T-helper 2 cell (primary cell): ENCODE results near the gene MAT2B.

Experiments
- DNase-seq, 5 experiments: peaks; one replicate each; pipeline versions ENCODE4 v3.0.0 to v3.0.0-alpha.2; 2012 to 2022

The MAT2B gene

DNA sequence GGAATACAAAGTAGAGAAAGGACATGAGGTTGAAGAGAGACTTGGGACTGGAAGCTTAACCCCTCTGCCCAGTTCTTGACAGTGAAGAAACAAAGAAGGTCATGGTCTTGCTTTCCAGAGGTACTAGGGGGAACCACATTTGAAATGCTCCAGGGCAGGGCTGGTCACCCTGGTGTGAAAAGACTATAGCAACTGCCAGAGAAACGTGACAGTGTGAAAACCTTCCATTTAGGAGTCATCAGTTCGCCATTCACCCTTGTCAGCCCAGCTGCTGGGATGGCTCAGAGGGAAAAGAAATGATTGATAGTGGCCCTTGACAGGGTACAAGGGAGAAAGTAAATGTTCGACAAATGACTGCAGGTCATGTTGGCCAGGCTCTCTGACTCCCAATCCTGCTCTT lies 56.7 kb downstream of the MAT2B start:
- DNase-seq: no peak

DNA sequence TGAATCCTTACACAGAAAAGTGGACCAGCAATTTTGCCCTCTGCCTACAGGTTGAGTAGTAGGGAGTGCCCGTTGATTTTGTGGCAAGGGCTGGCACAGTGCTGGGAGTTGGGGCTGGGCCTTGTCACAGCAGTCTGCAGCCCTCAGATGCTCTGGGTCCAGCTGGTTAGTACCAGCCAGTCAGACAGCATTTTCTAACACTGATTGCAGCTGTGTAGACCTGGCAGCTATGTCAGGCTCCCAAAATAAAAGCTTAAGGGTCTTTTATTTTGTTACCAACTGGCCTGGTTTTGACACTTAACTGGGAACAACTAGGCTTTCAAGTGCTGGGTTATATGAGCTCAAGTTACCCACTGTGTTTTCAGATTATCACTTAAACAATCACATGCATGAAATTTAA lies 57.7 kb downstream of the MAT2B start:
- no peak for DNase-seq

GRCh38 chr5:163563880-163564279 lies 58.5 kb downstream of the MAT2B start:
- no peak for DNase-seq

GRCh38 chr5:163564321-163564938 lies 59.0 kb downstream of the MAT2B start:
- DNase-seq: peak in 4 of 5 experiments; percentile 10 to 52 (median 36)

DNA sequence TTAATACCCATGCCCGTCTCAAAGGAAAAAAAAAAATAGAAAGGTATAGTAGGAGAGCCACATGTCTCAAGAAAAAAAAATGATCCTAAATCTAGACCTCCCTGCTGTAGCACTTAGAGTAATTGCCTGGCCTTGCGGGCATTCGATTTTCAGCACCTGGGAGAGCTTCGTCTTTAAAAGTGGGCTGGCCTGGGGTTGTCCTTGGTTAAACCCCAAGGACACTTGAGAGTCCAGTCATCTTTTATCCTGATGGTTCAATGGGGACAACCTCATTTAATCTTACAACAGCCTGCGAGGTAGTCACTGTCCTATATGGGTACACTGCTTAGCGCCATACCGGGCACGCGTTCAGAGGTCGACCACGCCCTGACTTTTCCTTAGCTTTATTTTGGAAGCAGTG lies 60.1 kb downstream of the MAT2B start:
- no peak for DNase-seq

DNA sequence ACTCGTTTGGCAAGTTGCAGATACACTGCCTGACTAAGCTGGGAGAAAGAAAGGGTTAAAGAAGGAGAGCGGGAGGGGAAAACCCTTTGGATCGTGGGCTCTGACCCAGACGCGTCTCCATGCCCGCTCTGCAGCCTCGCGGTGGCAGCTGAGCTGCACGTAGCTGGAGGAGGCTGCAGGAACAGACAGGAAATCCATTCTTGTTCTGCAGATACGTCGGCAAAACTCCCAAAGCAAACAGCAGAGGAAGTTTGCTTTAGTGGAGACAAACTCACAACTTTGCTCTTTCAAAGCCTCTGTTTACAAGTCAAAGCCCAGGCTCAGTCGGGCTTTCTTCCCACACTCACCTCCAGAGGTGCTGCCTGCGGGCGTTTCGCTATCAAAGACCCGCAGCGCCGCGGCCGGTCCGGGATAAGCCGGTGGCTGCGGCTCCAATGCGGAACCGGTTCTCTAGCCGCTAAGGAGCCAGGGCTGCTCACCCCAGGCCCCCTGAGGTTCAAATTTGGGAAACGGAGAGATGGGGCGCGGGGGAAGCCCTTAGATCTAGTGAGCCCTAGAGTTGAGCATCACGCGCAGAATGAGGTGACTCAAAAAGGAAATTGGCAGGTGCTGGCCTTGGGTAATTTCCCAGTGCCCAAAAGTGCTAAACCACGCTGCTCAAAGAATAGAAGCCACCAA lies 60.7 kb downstream of the MAT2B start:
- peak in 3 of 5 experiments; percentile 8 to 23 (median 10) for DNase-seq

- DNase-seq: no peak
These were observed 61.3 kb downstream of the MAT2B start for GRCh38 chr5:163566678-163567077.

DNA sequence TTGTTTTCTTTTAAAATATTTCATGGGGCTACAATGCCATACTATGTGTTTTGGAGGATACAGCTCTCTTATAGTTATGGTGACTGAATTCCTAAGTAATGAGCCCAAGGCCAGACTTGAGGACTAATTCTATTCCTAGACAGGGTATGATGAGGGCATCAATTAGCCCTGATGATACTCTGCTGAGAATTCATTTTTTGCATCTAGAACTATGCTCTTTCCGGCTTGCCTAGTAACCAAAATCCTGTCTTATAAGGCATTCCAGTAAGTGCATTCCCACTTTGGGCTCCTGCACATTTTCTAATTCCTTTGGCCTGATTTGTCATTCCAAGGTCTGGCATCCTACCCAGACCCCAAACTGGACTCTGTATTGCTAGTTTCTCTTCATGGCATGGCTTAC lies 62.4 kb downstream of the MAT2B start:
- DNase-seq: no peak
